Fibroblast of gingiva (primary cell): ENCODE results near the gene ARL3.

ENCODE experiments used
- DNase-seq: peaks from one replicate; pipeline ENCODE4 v3.0.0-alpha.2; 2011; ENCODE audit warnings: low read depth

Gene ARL3

GRCh38 chr10:102635377-102635776 lies 78.8 kb downstream of the ARL3 start:
- no peak for DNase-seq

- DNase-seq, result no peak
Observed at GRCh38 chr10:102634686-102635085, 79.5 kb downstream of the ARL3 start.

- DNase-seq, result no peak
Observed at GRCh38 chr10:102633848-102634247, 80.3 kb downstream of the ARL3 start.

GRCh38 chr10:102633287-102633686 lies 80.9 kb downstream of the ARL3 start:
- peak; percentile 39 for DNase-seq

GRCh38 chr10:102632394-102633111 lies 81.6 kb downstream of the ARL3 start:
- DNase-seq, result peak; percentile 25

- no peak for DNase-seq
Observed at GRCh38 chr10:102631525-102632393, 82.4 kb downstream of the ARL3 start.

- DNase-seq, result no peak
Observed at GRCh38 chr10:102630663-102631062, 83.5 kb downstream of the ARL3 start.

- DNase-seq, result peak; percentile 68
Observed at GRCh38 chr10:102629661-102630614, 84.3 kb downstream of the ARL3 start.

GRCh38 chr10:102628451-102628911 lies 85.7 kb downstream of the ARL3 start:
- DNase-seq, result no peak

- DNase-seq, result peak; percentile 54
Observed at GRCh38 chr10:102627736-102628293, 86.4 kb downstream of the ARL3 start.

- DNase-seq, result no peak
Observed at GRCh38 chr10:102627291-102627735, 86.9 kb downstream of the ARL3 start.

- DNase-seq, result no peak
Observed at GRCh38 chr10:102626026-102626685, 88.0 kb downstream of the ARL3 start.

- peak; percentile 31 for DNase-seq
Observed at GRCh38 chr10:102624751-102625645, 89.2 kb downstream of the ARL3 start.

- DNase-seq, result no peak
Observed at GRCh38 chr10:102624094-102624493, 90.1 kb downstream of the ARL3 start.
